Kasumi-1 (cell line): Measurements from ENCODE around the gene SACS.
"Not testable (repeated sequence)": the region's sequence is repeated elsewhere in the genome, so short reads cannot be mapped to it uniquely, and the experiment has no call there.

Source experiments
- DNase-seq, 2 experiments: peaks; one replicate each; lab custom pipeline; 2025; lab: John Stamatoyannopoulos, UW

SACS gene

DNA sequence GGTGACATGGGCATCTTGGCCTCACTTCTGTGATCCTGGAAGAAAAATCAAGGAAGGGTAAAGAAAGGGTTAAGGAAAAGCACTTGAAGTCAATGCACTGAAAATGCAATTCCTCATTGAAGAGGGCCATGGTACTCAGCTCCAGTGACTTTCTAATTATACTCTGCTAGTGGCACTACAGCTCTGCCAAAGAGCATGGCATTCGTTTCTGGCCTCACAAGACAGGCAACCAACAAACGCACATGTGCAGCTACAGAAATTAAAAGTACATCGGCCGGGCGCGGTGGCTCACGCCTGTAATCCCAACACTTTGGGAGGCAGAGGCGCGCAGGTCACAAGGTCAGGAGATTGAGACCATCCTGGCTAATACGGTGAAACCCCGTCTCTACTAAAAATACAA is 21.8 kb downstream of the SACS start:
- no peak for DNase-seq

DNA sequence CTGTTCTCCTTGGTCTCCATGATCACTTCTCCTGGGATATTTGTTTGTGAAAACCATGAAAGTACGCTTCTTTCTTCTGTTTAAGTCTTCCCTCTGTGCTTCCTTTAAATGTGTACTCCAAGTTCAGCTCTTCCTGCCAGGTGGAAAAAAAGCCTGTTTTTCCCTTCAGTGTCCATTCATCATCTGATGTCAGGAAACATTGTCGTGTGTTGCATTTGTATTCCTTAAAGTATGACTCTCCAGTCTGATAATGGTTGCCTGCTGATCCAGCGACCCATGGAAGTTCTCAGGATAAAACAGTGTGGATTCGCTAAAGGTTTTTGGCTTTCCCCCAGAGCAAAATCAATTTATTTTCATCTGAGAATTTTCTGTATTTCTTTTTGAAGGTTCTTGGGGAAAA is 22.3 kb downstream of the SACS start:
- no peak for DNase-seq

DNA sequence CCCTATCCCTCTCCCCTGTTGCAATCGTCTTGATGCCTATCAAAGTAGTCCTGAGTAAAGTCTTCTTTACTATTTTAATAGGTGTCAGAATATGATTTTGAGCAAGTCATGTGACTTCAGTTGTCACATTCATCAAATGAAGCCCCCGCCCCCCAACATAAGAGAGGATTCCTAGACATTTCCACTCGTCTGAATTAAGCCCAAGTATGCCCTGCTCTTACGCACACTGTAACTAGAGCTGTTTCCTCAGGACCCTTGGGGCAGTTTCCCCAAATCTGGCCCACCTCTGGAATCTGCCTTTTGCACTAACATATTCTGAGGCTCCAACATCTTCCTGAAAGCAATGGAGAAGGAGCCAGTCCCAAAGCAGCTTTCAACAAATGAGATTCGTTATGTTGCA is 25.5 kb downstream of the SACS start:
- no peak for DNase-seq

DNA sequence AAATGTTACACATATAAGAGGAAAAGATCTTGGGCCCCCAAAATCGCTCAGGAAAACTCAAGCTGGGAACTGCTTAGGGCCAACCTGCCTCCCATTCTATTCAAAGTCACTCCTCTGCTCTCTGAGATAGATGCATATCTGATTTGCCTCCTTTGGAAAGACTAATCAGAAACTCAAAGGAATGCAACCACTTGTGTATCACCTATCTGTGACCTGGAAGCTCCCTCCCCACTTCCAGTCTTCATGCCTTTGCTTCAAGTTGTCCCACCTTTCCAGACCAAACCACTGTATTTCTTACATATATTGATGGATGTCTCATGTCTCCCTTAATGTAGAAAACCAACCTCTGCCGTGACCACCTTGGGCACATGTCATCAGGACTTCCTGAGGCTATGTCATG is 32.3 kb downstream of the SACS start:
- DNase-seq, result not testable (repeated sequence)

DNA sequence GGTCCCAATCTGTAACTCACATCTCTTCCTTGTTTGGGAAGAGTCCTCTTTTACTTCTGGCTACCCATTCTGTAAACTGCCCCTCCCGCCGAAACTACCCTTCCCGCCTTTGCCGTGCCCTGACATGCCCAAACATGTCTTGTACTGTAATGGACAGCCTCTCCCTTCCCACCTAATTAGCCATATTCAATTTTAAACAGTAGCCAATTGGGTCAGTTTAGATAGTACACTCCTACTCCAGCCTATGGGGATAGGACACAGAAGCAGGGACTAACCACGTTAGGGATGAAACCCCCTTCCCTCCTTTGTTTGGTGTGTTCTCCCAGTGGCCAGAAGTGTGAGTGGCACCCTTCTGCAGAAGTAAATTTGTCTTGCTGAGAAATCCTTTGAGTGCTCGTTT is 34.2 kb downstream of the SACS start:
- DNase-seq, result no peak

DNA sequence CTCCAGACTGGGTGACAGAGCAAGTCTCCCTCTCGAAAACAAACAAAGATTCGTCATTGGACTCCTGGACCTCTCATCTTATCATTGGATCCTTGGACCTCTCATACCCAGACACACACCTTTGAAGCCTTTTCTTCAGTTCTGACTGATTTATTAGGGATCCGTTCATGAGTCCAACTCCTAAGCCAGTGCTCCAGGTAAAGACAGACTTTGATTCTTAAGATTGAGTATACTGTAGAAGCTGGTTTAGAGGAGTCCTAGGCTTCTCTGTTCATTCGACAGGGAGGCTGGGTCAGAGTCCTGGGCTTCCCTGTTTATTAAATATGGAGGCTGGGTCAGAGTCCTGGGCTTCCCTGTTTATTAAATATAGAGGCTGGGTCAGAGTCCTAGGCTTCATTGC is 38.7 kb downstream of the SACS start:
- no peak for DNase-seq

DNA sequence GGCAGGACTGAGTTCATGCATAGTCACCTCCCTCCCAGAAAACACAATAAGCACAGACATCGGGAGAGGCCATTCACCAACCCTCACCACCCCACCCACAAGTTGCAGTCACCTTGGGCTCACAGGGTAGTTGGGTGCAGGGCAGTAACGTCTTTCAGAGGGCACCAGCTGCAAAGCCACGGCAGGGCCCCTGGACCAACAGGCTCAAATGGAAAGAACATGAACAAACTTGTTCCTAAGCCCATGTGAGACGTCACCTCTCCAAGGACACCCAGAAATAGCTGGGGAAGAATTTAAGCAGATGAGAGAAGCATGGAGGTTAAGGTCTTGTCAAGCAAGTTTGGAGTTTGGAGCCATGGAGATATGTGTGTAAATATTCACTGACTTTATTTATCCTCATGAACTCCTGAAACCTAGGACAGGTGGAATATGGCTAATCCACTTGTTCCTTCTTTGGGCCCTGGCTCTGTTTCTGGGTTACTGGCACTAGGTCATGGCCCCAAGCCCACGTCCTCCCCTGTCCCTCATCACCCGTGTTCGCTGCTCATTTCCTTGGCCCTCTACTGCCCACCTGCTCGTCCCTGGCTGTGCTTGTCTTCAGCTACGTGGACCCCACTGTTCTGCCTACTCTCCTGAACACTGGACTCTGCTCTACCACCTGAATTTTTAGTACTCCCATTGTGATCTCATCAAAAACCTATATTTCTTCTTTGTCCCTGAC is 40.4 kb downstream of the SACS start:
- DNase-seq, result no peak

DNA sequence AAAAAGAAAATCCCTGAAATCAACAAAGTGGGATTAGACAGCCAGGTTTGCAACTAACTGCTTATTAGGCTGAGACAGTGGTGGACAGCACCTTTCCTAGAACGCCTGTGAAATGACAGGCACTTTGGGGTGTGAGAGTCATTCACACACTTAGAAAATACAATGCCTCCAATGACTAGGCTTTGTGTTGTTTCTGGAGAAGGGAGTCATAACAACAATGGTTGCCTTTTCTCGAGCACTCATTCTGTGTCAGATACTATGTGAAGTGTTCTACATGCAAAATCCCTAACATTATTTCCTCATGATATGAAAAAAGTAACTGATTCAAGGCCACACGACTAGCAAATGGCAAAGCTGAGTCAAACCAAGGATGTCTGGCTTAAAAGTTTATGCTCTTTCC is 41.2 kb downstream of the SACS start:
- no peak for DNase-seq

DNA sequence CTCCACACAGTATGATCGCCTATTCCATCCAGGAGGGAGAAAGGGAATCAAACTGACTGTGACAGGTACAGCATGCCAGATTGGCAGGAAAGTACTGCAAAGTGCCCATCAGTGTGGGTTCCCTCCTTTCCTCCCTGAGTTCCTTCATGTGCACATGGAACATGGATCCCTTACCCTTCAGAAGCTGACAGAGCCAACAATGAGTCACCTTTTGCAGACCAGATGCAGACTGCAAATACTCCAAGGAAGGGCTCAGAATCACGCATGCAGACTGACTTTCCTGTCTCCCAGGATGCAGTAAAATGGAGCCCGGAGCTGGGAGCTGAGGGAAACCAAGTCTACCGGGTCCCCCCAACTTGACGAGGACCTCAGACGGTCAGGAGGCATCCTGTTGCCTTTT is 41.8 kb downstream of the SACS start:
- DNase-seq, result no peak

DNA sequence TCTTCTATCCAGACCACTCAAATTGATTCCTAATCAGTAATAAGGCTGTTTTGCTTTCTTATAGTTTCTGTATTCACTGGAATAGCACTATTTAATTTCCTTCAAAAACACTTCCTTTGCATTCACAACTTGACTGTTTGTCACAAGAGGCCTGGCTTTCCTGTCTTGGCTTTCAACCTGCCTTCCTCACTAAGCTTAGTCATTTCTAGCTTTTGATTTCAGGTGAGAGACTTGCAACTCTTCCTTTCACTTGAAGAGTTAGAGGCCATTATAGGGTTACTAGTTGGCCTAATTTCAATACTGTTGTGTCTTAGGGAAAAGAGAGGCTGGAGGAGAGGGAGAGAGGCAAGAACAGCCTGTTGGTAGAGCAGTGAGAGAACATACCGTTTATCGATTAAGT is 47.0 kb downstream of the SACS start:
- no peak for DNase-seq

DNA sequence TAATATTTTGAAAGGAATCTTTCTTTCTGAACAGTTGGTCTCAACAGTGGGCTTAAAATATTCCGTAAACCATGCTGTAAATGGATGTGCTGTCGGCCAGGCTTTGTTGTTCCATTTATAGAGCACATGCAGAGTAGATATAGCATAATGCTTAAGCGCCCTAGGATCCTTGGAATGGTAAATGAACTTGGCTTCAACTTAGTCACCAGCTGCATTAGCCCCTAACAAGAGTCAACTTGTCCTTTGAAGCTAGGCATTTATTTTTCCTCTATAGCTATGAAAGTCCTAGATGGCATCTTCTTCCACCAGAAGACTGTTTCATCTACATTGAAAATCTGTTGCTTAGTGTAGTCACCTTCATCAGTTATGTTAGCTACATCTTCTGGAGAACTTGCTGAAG is 47.6 kb downstream of the SACS start:
- no peak for DNase-seq

DNA sequence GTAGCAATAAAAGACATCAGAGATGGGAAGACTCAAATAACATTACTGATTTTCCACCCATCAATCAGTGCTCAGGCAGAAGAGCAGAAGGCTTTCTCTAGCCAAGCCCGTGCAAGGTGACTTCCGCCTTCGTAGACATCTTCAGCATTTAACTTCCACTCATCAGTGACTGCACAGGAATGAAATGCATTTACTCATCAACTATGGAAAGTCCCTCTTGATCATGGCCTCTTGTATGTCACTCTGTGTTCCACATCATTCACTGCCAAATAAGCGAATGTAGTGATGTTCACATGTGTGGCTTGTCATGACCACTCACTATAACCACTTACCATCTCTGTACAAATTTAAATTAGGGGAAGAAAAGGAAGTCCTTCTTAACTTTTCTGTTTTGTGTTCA is 49.4 kb downstream of the SACS start:
- no peak for DNase-seq

DNA sequence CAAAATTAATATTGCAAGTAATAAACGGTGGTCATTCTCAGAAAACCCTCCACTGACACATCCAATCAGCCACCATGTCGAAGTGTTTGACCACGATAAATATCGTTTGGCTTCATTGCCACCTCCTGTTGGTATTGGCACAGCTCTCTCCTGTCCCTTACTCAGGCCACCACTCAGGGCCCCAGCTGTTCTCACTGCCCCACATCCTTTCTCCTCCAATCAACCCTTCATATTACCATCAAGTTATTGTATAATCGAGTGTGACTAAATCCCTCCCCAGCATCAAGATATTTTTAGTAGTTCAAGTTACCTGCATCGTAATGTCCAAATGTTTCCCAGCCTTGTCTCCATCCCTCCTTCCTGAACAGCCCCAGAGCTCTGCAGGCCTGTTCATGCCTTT is 50.4 kb downstream of the SACS start:
- no peak for DNase-seq

DNA sequence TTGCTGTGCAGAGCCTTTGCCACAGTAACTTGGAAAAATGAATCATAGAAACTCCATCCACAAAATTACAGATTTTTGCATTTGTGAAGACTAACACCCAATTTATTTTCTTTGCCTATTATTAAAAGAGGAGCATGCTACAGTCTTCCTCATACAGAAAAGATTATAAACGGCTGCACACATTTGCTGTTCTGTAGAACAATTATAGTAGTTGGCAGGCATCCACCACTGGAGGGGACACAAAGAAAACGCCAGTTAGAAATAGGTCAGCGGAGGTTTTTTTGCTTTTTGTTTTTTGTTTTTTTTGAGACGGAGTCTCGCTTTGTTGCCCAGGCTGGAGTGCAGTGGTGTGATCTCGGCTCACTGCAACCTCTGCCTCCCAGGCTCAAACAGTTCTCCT is 51.6 kb downstream of the SACS start:
- DNase-seq, result no peak

DNA sequence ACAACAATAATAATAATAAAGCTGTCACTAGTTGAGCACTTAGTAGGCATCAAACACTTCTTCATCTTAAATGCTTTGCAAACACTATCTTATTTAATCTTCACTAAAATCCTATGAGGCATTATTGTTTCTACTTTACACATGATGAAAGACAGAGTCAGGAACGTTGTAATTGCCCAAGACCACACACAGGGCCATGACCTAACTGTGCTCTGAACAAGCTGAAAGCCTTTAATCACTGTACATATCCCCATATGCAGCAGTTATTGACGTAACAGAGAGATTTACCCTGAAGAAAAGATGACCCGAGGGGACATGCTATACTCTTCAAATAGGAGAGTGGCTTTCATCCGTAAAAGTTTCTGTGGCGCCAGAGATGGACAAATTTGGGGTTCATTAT is 53.0 kb downstream of the SACS start:
- no peak for DNase-seq

DNA sequence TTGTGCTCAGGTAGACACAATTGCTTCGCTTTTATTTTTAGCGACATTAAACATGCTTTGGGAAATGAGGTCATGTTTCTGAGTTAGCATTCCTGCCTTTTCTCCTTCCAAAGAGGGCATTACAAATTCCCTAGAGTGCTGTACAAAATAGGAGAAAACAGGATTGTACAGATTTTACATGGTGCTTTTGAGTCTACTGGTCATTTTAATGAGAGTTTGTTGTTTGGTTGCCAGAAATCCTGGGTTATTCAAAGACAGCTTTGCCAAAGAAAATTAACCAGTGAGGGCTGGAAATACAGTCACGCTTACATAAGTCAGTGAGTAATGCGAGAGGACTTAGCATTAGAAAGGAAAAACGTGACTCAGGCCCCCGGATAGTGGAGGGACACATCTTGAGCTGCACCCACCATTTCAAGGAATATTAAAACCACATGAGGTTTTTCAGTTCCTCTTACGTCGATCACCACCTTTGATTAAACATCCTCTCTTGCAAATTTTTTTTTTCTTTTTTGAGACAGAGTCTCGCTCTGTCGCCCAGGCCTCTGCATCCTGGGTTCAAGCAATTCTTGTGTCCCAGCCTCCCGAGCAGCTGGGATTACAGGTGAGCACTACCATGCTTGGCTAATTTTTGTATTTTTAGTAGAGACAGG is 55.4 kb downstream of the SACS start:
- peak; percentile 68 to 74 for DNase-seq

DNA sequence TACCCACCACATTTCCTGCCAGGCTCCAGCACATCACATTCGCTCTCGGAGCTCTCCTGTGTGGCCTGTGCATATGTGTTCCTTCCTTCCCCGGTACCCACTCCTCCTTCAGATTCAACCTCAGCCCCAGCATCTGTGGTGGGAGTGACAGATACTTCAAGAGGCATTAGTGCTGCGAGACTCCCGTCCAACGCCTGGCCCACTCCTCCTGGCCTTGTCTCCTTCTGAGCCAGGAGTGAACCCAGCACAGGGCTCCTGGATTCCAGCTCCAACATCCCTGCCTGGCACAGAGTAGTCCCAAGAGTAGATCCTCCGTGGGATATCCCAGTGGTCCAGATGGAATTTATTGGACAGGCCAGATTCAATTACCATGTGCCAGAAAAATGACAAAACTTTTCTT is 55.9 kb downstream of the SACS start:
- no peak for DNase-seq

DNA sequence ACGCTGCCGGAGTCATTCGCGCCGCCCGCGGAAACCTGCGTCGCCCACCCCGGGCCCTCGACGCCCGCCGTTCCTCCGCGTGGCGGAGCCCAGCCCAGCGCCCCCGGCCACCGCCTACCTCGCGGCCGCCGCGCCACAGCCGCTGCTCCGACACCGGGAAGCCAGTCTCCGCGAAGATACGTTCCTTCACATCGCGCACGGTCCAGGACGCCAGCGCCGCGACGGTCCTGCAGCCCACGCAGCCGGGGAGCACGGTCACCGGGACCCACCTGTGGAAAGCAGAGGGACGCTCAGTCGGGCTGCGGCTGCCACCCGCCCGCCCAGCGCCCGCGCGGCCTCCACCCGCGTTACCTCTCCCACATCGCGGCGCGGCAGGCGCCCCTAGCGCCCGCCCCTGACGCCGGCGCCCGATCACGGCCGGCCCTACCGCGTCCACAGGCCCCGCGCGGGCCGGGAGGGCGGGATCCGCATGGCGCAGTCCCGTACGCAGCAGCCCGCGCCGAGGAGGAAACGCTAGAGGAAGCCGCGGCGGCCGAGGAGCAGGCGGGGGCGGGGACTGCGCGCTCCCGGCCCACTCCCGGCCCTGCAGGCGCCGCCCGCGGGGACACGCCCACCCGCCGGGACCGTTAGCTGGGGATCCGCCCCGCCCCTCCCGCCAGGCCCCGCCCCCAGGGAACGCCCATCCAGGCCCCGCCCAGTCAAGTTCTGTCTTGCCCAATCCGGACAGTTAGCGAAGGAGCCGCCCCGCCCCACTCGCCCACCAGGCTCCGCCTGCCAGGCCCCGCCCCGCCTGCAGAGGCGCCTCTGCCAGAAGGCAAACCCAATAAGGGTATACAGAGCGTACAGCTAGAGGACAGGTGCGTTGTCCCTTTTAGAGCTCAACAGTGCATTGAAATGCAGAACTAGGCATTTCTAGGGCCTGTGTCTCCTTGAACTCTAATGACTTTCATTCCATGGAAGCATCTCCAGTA is 58.2 kb downstream of the SACS start:
- peak; percentile 67 to 80 for DNase-seq

DNA sequence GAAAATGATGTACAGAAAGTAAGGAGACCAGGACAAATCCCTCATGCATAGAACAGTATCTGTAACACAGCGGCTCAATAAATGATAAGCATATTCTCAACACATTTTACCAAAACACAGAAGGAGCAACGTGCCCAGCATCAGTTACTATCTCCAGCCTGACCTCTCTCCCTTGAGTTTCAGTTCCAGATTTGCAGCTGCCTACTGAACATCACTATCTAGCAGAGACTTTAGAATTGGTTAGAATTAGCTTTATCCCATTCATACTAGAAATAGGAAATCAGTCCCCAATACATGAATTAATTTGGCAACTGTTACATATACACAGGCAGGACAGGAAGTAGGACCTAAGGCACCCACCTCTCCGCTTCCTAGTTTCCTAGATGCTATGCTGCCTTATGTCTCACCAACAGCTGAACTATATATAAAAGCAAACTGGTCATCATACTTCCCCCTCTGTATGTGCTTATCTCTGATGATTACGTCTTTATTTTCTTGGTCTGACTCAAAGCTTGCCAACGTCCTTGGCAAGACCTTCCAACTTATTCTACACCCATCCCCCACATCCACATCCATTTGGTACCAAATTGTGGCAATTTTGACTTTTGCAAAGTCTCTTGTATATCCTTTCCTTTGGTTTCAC is 61.1 kb downstream of the SACS start:
- DNase-seq, result no peak

DNA sequence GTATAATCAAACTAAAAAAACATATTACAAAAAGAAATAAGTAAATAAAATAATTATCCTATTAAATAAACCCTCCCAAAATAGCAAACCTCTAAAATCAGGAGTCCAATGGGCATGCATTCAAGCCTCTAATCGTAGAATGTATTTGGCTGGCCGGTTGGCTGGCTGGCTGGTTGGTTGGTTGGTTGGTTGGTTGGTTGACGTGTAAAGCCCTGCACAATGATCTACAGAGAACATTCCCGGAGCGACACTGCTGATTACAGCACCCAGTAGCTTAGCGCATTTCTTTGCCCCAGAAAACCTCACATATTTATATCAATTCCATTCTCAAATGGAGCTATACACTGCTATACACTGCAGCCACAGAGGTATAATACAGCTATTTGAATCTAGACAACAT is 65.6 kb downstream of the SACS start:
- DNase-seq, result no peak

DNA sequence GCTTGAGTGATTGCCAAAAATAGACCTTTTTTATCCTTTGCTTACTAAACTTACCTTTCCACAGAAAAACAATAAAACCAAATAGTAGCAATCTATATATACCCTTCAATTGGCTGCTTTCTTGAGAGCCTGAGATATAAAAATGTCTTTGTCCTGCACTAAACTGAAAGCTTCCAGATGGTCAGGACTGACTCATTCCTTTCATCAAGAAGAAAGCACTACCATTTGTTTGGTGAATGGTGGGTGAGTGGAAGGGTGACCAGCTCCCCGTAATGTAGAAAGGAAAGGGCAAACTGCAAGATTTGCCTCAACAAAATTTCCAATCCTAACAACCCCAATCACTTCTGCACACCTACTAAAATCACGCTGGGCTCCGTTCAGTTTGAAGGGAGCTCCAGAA is 67.8 kb downstream of the SACS start:
- no peak for DNase-seq

DNA sequence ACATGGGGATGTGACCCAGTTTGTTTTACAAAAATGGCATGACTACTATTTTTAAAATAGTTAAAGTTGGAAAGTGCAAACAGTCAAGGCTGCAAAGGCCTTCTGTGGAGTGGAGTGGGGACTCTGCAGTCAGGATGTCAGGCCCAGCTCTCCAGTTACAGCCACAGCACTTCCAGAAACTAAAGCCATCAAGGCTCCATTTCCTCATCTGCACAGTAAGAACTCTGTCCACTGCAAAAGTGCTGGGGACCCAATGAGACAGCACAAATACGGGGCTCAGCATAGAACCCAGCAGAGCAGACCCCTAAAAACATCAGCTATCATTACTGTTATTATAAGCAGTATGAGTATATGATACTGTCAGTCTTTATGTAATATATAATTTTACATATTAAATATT is 73.6 kb downstream of the SACS start:
- no peak for DNase-seq
